Endometrial microvascular endothelial cells (primary cell): Measurements from ENCODE around the gene MRPL53. TPM values are rescaled to one million over a fixed set of nuclear protein-coding genes. Genes with fewer than 3 reads are reported as not detected.

ENCODE experiments used
- in situ Hi-C: cut with HindIII; loops from 2 replicates; pipeline ENCODE4 v1.10.0; 2017; ENCODE audit warnings: low sequenced_read_pairs, low pct_unique_long_range_greater_than_20kb; ENCODE audit errors: inconsistent ontology term
- total RNA-seq: library from RNA; depleted of rRNA; stranded (reverse); fragments of >200 nt; gene quantifications from one replicate; pipeline ENCODE4 v1.2.3, GENCODE V29; 2015; ENCODE audit errors: inconsistent ontology term

Gene MRPL53
- total RNA-seq, 1 donor from 2014 or later, result 29.5 TPM

DNA sequence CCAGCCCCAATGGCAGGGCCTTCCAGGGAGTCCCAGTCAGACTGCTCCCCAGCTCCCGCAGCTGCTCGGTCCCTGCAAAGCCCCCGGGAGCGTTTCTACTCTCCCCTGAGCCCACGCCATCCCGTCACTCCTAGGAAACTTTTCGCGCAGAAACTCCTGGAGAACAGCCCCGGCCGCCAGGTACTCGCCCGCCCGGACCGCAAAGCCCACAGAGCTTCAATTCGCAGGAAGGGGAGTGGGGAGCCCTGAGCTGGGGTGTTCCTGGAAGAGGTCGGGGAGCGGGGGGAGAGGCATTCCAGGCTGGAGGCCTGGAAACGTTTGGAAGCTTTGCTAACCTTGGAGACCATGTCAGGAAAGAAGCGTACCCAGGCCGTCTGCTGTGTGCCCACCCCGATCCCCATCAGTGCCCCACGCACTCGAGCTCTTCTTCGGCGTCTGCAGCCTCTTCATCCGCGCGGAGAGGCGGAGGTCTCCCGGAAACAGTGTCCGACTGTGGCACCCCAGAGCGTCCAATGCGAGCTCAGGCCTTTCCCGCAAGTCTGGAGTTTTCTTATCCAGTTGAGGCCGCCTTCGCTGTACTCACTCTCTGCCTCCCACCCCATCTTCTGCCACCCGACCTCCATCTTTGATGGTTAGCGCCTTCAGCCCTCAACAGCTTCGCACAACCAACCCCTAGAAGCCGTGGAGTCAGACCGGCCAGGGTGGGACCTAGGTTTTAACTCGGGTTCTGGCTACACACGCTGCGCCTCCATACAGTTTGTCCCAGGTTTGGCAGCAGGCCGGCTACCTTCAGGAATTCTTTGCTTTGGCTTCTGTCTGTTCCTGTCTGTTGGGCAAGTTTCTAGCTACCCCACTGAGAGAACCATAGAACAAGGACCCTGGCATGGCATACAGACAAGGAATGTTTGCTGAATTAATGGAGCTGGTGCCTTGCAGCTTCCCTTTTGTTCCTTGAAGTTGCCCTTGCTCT lies 31.3 kb upstream of the MRPL53 start:
- in situ Hi-C loops, result no loop called here

DNA sequence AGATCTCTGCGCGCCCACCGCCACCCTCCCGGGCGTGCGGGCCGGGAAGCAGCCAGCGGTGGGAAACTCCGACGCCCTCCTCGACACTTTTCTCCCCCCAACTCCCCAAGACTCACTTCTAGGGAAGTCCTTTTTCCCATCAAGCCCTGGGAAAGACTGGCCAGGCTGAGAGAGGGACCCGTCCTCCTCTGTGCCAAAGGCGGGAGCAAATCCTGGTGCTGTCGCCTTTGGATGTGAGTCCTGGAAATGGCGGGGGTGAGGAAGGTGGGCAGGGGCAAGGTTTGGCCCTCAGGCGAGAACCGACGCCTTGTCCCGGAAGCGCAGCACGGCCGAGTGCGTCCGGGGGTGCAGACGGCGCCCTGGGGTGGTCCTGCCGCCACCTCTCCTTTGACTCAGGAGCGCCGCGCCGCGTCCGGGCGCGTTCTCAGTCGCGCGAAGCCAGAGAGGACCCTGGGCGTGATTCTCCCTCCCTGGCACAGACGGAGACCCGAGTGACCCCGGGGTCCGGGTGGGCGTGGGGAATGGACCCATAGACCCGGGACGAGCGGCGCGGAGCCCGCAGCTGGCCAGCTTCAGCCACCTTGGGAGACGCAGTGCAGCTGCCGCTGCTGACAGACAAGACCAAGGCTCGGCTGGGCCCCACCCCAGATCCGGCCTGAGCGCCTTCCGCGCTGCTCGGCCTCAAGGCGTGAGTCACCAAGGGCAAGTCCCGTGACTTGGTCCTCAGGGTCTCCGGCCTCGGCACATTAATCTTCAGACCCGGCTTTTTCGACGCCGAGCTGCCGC lies 30.4 kb upstream of the MRPL53 start:
- in situ Hi-C loops, result no loop called here

DNA sequence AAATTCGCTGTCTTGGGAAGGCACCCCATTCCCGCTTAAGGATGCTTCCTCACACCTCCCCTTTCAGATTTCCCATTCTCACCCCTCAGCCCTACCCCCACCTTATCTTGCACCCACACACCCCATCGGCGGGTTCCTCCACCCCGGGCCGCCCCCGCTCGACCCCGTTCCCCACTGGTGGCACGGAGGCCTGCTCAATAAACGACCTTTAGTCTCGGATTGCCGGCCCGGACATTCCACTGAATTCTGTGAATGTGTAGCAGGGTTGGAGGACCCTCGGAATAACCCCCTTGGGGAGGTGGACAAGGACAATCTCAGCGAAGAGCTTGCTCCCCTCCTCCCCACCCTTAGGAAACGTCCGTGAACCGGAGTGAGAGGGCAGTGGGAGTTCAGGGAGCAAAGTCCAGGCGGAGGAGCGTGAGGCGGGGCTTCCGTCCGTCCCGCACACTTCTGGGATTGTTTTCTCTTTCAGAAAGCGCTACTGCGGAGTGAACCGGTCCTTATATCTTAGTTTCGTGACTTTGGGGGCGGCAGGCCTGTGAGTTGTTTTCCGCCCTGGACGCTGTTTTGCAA lies 29.8 kb upstream of the MRPL53 start:
- in situ Hi-C loops, result no loop called here

DNA sequence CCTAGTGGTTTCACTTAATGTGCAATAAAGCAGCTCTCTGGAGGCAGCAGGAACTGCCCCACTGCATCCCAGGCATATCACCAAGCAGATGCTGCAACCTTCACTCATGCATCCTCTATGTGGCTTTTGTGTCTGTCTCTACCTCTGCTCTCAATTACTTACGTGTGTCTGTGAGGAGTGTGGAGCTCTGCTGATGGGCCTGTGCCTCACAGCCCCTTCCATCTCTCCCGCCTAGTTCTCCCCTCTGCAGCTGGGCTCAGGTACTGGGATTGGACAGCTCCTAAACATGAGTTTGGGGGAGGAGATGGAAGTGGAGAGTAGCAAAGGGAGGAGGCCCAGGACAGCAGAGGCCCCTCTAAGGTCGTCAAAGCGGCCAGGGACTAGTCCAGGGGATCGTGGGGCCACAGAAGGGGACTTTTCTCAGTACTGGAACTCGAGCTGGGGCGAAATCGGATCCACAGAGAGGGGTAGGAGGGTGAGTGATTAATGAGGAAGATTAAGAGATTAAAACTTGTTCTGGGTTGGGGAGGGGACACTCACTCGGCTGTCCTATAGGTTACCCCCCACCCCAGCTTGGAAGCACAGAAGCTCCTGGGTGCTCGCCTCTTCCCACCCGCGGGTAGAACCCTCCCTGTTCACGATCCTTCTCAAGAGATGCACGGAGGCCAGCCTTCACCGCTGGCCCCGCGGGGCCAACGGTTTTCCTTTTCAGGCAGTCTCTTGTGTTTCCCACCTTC lies 29.0 kb upstream of the MRPL53 start:
- in situ Hi-C loops, result no loop called here

DNA sequence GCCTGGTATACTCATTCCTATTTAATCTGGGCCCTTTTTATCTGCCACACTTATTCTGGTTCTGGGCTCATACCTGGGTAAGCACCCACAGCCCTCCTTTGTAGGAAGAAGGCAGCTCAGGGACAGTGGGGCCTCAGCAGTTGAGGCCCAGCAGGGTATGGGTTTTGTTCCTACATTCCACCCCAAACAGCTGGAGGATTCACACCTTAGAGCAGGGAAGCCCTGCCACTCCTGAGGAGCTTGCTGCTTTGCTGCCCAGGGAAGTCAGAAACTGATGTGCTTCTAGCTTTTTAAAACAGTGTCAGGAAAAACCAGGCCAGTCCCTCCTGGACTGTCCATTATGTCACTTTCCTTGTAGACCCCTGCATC lies 28.1 kb upstream of the MRPL53 start:
- in situ Hi-C loops, result no loop called here

DNA sequence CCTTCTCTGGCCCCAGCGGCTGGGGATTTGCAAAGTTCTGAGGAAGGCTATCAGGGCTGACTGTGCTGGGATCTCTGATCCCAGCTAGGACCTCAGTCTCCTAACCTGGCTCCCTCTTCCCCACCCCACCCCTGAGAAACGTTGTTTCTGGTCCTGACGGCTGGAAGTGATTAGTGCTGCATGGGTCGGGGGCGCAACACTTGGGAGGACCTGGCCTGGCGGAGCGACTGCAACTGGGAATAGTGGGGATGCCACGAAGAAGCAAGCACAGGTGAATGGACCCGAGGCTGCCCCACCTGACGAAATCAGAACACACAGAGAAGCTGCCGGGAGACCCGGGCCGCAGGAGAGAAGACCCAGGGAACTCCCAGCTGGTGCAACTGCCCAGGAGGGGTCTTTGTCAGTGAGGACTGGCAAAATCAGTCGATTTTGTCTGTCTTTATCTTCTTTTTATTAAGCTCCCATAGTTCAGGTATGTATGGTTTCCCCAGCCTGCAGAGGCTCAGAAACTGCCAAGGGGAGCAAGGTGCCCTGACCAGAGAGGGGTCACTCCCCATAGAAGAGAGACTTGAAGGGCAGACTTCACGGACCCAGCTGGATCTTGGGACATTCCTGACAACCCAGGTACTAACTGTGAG lies 27.6 kb upstream of the MRPL53 start:
- in situ Hi-C loops, result no loop called here

DNA sequence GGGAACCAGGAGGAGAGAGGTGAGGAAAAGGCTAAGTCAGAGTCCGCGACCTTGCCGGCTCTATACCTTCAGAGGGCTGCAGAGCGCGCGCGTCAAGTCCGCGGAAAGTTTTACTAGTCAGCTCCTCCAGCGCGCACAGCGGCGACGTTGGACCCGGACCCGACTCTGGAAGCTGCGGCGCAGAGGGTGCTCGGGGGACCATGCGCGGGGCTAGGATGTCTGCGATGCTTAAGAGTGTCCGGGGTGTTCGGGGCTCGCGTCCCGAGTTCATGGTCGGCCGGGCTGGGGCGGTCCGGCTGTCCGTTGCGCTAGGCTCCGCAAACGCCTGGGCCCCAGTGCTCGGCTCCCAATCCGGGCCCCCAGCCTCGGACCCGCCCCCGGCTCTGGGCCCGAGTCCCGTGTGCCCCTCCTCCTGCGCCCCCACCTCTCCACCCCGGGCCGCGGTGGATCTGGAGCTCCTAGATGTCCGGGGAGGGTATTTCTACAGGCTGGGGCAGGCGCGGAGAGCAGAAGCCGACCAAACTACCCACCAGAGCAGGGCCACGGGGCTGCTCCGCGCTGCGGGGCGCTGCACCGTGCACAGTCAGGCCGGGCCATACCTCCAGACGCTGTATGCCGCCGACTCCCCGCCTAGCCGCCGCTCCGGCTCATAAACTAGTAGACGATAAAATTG lies 26.9 kb upstream of the MRPL53 start, which contains the start of gene LBX2:
LBX2 (minus strand) TSS at position 337 of the 673 bp plus-strand sequence; CDS start at position 271, 66 bp downstream.
- in situ Hi-C loops, result no loop called here

DNA sequence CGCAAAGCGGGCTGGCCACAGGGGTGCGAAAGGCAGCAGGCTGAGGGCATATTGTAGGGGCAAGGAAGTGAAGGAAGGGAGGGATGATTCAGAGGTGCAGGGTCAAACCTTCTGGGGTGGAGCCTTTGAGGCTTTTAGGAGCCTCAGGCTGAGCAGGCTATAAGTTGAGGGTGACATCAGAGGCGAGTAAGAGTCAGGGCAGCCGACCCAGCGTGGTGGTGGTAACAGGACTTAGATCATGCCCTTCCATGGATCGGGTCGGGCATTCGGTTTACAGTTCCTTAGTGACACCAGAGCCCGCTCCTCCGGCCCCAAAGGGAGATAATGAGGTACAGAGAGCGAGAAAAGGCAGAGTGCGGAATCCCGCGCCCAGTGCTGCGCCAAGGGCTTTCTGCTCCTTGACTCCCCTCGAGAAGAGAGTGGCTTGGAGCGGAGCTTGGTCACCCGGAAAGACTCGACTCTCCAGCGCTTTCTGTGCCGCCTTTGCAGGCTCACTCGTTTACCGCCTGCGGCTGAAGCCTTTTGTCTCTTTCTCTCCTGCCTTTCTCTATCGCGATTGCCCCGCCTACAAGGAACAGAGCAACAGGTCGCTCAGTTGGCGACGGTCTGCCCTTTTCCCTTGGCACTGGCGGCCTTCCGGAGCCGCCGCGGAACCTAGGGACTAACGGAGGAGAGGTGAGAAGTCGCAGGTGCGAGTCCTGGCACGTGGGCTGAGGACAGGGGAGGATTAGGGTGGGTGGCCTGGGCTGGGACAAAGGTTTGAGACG lies 26.2 kb upstream of the MRPL53 start:
- in situ Hi-C loops, result no loop called here

DNA sequence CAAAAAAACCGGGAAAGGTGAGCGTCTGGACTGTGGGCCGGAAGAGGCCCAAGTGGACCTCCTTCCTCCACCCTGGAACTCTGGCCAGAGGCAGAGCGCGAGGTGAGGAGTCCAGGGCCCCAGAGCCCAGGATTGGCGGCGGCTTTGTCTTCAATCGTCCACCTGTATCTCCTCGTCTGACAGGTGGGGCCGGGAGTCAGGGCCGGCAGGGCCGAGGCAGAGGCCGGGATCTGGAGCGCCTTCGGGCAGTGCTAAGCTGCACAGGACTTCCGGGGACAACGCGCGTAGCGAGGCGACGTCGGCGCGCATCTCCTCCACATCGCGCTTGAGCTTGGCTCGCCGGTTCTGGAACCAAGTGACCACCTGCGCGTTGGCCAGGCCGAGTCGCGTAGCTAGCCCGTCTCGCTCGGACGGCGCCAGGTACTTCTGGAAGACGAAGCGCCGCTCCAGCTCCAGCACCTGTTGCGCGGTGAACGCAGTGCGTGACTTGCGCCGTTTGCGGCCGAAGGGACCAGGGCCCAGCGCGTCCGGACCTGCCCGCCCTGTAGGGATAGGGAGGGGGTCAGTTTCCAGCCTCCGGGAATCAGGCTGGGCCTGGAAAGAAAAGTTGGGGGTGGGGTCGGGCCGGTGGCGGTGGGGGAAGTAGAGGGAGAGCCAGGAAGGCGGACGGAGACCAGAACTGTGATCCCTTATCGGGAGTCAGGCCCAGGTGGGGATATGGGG lies 25.5 kb upstream of the MRPL53 start:
- in situ Hi-C loops, result no loop called here

DNA sequence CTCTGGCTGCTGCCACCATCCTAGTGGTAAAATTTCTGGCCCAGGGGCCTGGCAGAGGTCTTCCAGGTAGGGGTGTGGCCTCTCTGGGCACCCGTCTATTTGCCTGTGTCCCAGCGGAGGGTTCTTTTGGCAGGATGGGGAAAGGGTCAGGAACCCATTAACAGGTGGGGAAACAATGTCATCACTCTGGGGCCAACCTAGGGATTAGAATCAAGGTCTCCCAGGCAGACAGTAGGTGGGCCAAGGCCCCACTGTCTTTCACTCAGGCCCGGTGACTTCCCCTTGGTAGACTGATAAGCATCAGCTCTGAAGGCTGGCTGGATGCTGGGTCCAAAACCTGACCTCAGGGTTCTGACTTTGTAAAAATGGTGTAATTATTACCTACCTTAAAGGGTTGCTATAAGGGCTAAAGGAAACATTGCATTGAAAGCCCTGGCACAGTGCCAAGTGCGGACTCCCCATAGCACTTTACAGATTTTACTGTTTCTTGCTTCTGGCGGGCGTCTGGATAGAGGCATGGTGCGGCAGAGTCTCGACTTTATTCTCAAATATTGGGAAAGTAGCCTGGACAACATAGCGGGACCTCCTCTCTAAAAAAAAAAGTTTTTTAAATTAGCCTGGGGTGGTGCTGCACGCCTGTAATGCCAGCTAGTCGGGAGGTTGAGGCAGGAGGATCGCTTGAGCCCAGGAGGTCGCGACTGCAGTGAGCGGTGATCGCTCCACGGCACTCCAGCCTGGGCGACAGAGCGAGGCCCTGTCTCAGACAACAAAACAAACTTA lies 24.7 kb upstream of the MRPL53 start:
- in situ Hi-C loops, result no loop called here

DNA sequence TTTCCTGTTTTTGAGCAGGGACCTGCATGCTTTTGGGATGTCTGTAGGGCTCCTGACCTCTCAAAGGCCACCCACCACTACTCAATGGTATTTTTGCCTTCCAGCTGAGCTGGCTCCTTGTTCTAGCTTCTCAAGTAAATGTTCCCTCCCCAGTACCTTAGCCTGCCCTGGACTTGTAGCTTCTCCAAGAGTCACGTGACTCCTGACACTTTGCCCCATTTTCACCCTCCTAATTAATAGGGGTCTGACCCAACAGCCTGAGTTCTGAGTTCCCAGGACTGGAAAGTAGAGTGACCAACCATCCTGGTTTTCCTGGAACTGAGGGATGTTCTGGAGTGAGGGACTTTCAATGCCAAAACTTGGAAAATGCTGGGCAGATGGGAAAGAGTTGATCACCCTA lies 23.0 kb upstream of the MRPL53 start:
- in situ Hi-C loops, result no loop called here

DNA sequence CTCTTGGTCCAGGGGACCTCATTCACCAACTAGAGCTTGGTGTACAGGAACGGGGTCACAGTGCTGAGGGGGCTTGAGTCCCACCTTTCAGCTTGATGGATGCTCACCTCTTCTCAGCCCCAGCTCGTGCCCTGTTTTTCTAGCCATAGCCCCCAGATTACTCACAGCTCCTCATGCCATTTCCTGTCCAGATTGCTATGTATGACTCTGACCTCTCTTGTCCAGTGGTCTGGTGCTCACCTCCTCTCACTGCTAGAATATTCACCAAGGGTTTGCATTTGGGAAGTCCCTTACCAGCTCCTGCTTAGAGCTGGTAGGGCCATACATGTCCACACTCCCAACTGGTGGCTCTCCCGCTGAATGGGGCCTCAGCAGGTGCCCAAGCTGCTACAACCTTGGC lies 21.1 kb upstream of the MRPL53 start:
- in situ Hi-C loops, result no loop called here

DNA sequence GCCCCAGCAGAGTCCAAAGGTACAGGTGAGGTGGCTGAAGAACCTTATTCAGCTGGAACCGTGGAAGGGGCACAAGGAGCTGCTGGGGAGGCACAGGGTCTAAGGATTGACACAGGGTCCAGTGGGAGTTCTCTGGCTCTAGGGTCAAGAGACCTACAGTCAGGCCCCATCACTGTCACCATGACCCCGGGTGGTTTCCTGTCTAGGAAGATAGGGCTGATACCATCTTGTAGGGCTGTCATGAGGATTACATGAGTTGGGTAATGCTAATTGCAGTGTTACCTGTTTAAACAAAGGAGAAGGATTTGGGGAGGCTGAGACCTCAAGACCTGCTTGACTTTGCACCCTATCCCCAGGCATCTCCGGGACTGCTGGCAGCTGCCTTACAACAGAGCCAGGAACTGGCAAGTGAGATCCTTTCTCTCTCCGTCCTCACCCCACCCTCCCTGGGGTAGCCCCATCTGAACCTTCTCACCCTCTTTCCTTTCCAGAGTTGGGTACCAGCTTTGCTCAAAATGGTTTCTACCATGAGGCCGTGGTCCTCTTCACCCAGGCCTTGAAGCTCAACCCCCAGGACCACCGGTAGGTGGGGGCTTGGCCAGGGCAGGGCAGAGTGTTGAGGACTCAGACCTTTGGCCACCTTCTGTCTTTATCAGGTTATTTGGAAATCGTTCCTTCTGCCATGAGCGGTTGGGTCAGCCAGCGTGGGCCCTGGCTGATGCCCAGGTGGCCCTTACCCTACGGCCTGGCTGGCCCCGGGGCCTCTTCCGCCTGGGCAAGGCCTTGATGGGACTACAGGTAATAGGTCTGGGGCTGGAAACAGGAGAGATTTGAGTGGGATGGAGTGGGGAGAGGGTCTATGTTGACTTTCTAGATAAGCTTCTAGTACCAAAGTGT lies 19.4 kb upstream of the MRPL53 start:
- in situ Hi-C loops, result no loop called here

DNA sequence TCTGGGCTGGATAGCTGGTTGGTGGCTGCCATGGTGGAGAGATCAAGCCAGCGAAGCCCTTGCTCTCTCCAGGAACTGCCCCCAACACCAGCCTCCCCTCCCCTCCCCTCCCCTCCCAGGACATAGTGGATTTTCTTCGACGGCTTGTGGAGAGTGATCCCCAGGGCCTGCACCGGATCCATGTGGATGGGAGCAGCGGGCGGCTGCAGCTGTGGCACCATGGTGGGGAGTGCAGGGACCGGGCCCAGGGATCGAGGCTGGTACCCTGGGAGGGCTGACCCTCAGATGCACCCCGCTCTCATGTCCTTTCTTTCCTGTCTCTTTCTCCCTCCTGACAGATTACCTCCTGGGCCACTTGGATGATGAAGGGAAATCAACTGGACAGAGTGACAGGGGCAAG lies 17.4 kb upstream of the MRPL53 start:
- in situ Hi-C loops, result no loop called here
